ENCODE measurements around the gene CEACAM8.

Gene CEACAM8

DNA sequence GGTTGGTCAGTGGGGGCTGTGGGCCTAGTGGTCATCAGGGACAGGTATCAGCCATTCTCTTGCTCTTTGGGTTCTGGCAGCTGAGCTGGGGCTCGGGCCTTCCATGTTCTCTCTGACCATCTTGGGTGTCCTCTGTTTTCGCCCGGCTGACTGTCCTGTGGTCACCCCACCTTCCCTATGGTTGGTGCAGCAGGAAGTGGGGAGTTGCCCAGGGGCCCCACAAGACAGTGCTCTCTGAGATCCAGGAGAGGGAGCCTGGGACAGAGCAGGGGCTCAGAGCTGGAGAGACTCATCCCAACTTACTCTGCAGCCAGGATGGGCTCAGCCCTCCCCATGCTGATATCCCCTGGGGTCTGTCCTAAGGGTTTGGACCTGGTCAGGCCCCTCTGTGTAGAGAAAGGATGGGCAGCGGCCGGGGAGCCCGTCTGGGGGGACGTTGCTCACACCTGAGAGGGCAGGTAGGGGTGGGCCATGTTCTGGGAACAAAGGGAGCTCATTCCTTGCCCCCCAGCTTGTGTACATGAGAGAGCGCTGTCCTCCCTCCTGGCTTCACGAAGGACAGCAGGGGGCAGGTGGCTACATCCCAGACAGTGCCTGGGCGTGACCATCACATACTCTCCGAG lies 937 bp upstream of the CEACAM8 start:
- Histone ChIP-seq H3K9me2 (replicated peaks; ENCODE audit: control insufficient read depth, low read length) (no peaks in the 10 kb centered on the region), H3K27me3 (ENCODE audit: control insufficient read depth, low read length) (no peaks in the 10 kb centered on the region; the same call in 1 of the 2 replicates), H3K27ac (ENCODE audit: low read depth, low read length) (no peak overlapping the region), H3K36me3 (ENCODE audit: control insufficient read depth, low read length) (no peaks in the 10 kb centered on the region), H3K4me1 (ENCODE audit: control insufficient read depth, low read length) (no peaks in the 10 kb centered on the region), H4K20me1 (ENCODE audit: control insufficient read depth, insufficient read depth, low read depth, low read length) (no peaks in the 10 kb centered on the region), H3F3A (ENCODE audit: control insufficient read depth, insufficient read depth) (no peaks in the 10 kb centered on the region), H3K79me2 (ENCODE audit: control insufficient read depth, low read length) (no peaks in the 10 kb centered on the region), H3K4me2 (ENCODE audit: low read length) (no peak overlapping the region), H3K9me3 (ENCODE audit: control insufficient read depth, insufficient read depth, low read length) (no peaks in the 10 kb centered on the region), H3K4me3 (ENCODE audit: low read length) (no peak overlapping the region)
- no peak for TF ChIP-seq EZH2phosphoT487 (IDR thresholded peaks at IDR 0.05; ENCODE audit: borderline replicate concordance, low read length)
- TF ChIP-seq, protein P1, sequence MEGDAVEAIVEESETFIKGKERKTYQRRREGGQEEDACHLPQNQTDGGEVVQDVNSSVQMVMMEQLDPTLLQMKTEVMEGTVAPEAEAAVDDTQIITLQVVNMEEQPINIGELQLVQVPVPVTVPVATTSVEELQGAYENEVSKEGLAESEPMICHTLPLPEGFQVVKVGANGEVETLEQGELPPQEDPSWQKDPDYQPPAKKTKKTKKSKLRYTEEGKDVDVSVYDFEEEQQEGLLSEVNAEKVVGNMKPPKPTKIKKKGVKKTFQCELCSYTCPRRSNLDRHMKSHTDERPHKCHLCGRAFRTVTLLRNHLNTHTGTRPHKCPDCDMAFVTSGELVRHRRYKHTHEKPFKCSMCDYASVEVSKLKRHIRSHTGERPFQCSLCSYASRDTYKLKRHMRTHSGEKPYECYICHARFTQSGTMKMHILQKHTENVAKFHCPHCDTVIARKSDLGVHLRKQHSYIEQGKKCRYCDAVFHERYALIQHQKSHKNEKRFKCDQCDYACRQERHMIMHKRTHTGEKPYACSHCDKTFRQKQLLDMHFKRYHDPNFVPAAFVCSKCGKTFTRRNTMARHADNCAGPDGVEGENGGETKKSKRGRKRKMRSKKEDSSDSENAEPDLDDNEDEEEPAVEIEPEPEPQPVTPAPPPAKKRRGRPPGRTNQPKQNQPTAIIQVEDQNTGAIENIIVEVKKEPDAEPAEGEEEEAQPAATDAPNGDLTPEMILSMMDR (IDR thresholded peaks at IDR 0.05; ENCODE audit: low read depth, low read length, poor library complexity, severe bottlenecking): no peak

DNA sequence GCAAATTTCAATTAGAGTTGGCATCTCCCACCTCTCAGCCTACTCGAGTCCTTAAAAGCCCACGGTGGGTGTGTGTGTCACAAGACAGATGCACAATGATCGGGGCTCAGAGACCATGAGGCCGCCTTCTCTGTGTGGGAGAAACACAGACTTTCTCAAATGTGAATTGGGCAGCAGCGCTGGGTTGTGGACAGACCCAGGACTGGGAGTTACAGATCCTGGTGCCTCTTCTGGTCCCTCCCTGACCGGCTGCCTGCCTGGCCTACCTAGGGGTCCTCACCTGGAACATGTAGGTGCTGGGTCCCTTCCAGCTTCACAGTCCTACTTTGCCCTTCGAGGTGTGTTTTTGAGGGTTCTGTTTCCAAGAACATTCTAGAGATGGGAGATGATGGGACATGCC lies 4.9 kb downstream of the CEACAM8 start:
- H3K27me3 ChIP-seq (ENCODE audit: control insufficient read depth, low read length): 0 out of 2 replicates have a peak, but pooled peaks cover 1% of the 10 kb centered on the region
- H3K27ac ChIP-seq (ENCODE audit: low read depth, low read length): no peak overlapping the region
- H3K36me3 ChIP-seq (ENCODE audit: control insufficient read depth, low read length): no peaks in the 10 kb centered on the region
- no peak overlapping the region for H3K4me3 ChIP-seq (ENCODE audit: low read length)
- no peaks in the 10 kb centered on the region for H3K9me2 ChIP-seq (replicated peaks; ENCODE audit: control insufficient read depth, low read length)
- no peaks in the 10 kb centered on the region for H3K79me2 ChIP-seq (ENCODE audit: control insufficient read depth, low read length)
- TF ChIP-seq EZH2phosphoT487 (IDR thresholded peaks at IDR 0.05; ENCODE audit: borderline replicate concordance, low read length): no peak
- TF ChIP-seq, protein P1 (IDR thresholded peaks at IDR 0.05; ENCODE audit: low read depth, low read length, poor library complexity, severe bottlenecking): no peak
- H3K9me3 ChIP-seq (ENCODE audit: control insufficient read depth, insufficient read depth, low read length): no peaks in the 10 kb centered on the region
- no peaks in the 10 kb centered on the region for H3K4me1 ChIP-seq (ENCODE audit: control insufficient read depth, low read length)
- H3F3A ChIP-seq (ENCODE audit: control insufficient read depth, insufficient read depth): no peaks in the 10 kb centered on the region
- no peak overlapping the region for H3K4me2 ChIP-seq (ENCODE audit: low read length)
- H4K20me1 ChIP-seq (ENCODE audit: control insufficient read depth, insufficient read depth, low read depth, low read length): no peaks in the 10 kb centered on the region

DNA sequence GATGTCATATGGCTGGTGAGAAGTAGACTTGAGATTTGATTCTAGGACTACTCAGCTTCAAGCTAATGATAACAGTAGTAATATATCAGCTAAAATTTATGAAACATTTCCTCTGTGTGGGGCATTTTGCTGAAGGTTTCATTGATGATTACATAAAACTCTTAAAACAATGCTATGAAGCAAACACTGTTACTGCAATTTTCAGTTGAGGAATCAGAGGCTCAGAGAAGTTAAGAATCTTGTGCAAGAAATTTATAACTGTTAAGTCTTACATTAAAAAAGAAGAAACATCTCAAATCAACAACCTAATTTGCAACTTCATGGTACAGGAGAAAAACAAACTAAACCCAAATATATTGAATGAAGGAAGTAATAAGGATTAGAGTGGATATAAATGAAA lies 10.3 kb downstream of the CEACAM8 start:
- H3K36me3 ChIP-seq (ENCODE audit: control insufficient read depth, low read length): no peaks in the 10 kb centered on the region
- H3K9me2 ChIP-seq (replicated peaks; ENCODE audit: control insufficient read depth, low read length): no peaks in the 10 kb centered on the region
- H3K4me3 ChIP-seq (ENCODE audit: low read length): no peak overlapping the region
- H3K27ac ChIP-seq (ENCODE audit: low read depth, low read length): no peak overlapping the region
- H4K20me1 ChIP-seq (ENCODE audit: control insufficient read depth, insufficient read depth, low read depth, low read length): no peaks in the 10 kb centered on the region
- H3K79me2 ChIP-seq (ENCODE audit: control insufficient read depth, low read length): no peaks in the 10 kb centered on the region
- TF ChIP-seq EZH2phosphoT487 (IDR thresholded peaks at IDR 0.05; ENCODE audit: borderline replicate concordance, low read length): no peak
- TF ChIP-seq, protein P1 (IDR thresholded peaks at IDR 0.05; ENCODE audit: low read depth, low read length, poor library complexity, severe bottlenecking): no peak
- no peaks in the 10 kb centered on the region for H3K4me1 ChIP-seq (ENCODE audit: control insufficient read depth, low read length)
- H3K27me3 ChIP-seq (ENCODE audit: control insufficient read depth, low read length): peaks cover 14% of the 10 kb centered on the region; the same call in 1 of the 2 replicates
- no peaks in the 10 kb centered on the region for H3K9me3 ChIP-seq (ENCODE audit: control insufficient read depth, insufficient read depth, low read length)
- no peaks in the 10 kb centered on the region for H3F3A ChIP-seq (ENCODE audit: control insufficient read depth, insufficient read depth)
- no peak overlapping the region for H3K4me2 ChIP-seq (ENCODE audit: low read length)

All from DOHH2 (cell line).